ENCODE data around the gene C1QTNF8.

C1QTNF8 gene

GRCh38 chr16:1076801-1077576 is 19.1 kb downstream of the C1QTNF8 start:
- no peak for TF ChIP-seq ZNF274 (IDR thresholded peaks at IDR 0.05; ENCODE audit: low read depth, low read length)

DNA sequence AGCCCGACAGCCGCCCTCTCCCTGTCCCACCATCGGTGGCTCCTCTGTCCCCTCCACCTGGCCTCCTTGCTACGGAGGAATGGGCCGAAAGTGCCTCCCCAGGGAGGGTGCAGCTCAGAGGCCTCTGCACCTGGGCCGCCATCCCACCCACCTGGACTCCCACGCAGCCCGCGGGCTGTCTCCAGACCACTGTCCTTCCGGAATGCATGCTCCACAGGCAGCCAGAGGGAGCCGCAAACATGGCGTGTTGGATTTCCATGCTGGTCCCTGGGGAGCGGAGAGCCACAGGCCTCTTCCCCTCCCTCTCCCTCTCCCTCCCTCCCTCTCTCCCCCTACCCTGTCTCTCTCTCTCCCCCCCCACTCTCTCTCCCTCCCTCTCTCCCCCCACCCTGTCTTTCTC is 20.5 kb downstream of the C1QTNF8 start:
- no peak for TF ChIP-seq ZNF274 (IDR thresholded peaks at IDR 0.05; ENCODE audit: low read depth, low read length)
- no peak overlapping the region for H3K4me3 ChIP-seq (ENCODE audit: low read length)

More at GRCh38 chr16:1076801-1077576, 19.1 kb downstream of the C1QTNF8 start:
- H3K4me3 ChIP-seq (ENCODE audit: low read length): no peak overlapping the region

- TF ChIP-seq ZNF274 (IDR thresholded peaks at IDR 0.05; ENCODE audit: low read depth, low read length): no peak
- H3K4me3 ChIP-seq (ENCODE audit: low read length): no peak overlapping the region
Observed at GRCh38 chr16:1074379-1074649, 21.7 kb downstream of the C1QTNF8 start.

- no peak overlapping the region for H3K4me3 ChIP-seq (ENCODE audit: low read length)
- no peak for TF ChIP-seq ZNF274 (IDR thresholded peaks at IDR 0.05; ENCODE audit: low read depth, low read length)
Observed at GRCh38 chr16:1073566-1074378, 22.3 kb downstream of the C1QTNF8 start.

DNA sequence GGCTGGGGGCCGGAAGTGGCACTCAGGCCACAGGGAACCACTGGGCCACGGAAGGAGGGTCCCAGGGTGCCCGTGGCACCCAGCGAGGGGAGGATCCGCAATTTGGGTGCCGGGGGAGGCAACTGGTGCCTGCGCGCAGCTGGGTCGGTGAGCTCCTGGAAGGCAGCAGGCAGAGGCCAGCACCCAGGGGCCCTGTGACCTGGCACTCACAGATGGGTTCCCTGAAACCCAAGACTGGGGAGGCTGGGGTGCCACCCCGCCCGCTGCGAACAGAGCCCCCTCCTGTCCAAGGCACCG is 22.8 kb downstream of the C1QTNF8 start:
- H3K4me3 ChIP-seq (ENCODE audit: low read length): no peak overlapping the region

GRCh38 chr16:1072526-1073261 is 23.4 kb downstream of the C1QTNF8 start, which contains the start of gene SSTR5:
Gene SSTR5, plus strand, starts transcription at chr16:1072747. Its CDS starts 6,122 bp downstream, at chr16:1078869.
- no peak within 1 kb of the TSS for H3K4me3 ChIP-seq (ENCODE audit: low read length)

More for the DNA sequence above, 22.8 kb downstream of the C1QTNF8 start:
- no peak for TF ChIP-seq ZNF274 (IDR thresholded peaks at IDR 0.05; ENCODE audit: low read depth, low read length)

GRCh38 chr16:1071561-1072225 is 24.4 kb downstream of the C1QTNF8 start:
- H3K4me3 ChIP-seq (ENCODE audit: low read length): no peak overlapping the region
- TF ChIP-seq ZNF274 (IDR thresholded peaks at IDR 0.05; ENCODE audit: low read depth, low read length): no peak

More at GRCh38 chr16:1072526-1073261, 23.4 kb downstream of the C1QTNF8 start, which contains the start of gene SSTR5:
- no peak for TF ChIP-seq ZNF274 (IDR thresholded peaks at IDR 0.05; ENCODE audit: low read depth, low read length)

DNA sequence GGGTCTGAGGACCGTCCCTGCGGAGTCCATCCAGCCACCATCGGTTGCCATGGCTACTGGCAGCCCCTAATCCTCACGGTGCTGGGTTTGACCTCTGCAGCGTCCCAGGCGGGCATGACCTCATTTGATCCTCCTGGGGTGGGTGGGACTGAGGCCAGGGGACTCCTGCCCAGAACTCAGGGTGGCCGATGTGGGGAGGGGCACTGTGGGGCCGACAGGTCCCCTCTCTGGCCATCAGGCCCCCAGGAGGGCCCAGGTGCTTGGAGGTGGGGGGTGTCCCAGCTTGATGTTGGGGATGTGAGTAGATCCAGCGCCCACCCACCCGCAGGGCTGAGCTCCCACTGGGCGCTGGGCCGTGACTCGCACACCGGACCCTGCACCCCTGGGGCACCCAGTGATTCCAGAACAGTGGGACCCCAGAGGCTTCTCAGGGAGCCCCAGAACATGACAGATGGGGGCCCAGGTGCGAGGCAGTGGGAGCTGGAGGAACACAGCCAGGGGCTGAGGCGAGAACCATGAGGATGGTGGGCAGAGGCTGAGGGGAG is 25.1 kb downstream of the C1QTNF8 start:
- no peak overlapping the region for H3K4me3 ChIP-seq (ENCODE audit: low read length)
- no peak for TF ChIP-seq ZNF274 (IDR thresholded peaks at IDR 0.05; ENCODE audit: low read depth, low read length)

DNA sequence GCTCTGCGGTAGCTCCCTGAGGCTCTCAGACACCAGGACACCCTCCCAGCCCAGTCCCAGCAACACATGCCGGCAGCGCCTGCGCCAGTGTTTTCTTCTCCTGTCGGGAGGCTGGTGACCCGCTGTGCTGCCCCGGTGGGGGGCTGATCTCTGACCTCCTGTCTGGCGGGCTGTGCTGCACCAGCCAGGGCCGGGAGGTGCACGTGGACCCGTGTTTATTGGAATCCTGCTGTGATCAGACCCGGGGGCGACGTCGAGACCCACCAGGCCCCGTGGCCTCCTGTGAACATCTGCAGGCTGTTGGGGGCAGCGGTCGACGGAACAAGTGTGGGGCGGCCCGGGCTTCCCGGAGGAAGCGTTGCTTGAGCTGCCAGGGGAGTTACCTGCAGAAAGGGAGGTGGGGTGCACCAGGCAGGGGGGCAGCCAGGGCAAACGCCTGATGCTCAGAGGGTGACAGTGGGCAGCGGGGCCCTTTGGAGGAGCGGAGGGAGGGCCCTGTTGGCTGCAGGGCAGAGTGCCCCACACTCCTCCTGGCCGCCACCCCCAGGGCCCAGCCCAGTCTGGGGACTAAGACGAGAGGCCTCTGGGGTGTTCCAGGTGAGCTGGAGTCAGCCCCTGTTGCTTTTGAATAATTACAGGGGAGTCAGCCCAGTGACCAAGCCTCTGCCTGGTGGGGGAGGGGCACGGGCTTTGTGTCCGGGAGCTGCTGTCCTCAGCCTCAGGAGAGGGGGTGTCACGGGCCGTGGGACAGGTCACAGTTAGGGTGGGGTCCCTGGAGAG is 25.8 kb downstream of the C1QTNF8 start:
- no peak overlapping the region for H3K4me3 ChIP-seq (ENCODE audit: low read length)
- no peak for TF ChIP-seq ZNF274 (IDR thresholded peaks at IDR 0.05; ENCODE audit: low read depth, low read length)

GRCh38 chr16:1069154-1069553 is 26.9 kb downstream of the C1QTNF8 start:
- TF ChIP-seq ZNF274 (IDR thresholded peaks at IDR 0.05; ENCODE audit: low read depth, low read length): no peak
- H3K4me3 ChIP-seq (ENCODE audit: low read length): no peak overlapping the region

DNA sequence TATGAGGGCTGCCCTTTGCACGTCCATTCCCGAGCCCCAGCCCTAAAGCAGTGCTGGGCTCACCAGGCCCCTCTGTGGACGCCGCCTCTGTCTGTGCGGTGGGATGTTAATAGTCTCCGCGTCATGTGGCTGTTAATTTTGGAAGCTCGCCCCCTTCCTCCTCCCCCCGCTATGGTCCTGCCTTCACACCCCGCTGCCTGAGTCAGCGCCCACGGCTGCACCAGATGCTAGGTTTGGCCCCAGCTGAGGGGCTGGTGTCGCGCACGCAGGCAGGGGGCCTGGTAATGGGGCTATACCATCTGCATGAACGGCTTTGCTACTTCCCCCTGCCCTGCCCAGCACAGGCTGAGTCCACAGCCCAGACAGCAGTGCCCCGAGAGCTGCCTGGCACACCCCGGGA is 27.6 kb downstream of the C1QTNF8 start:
- no peak overlapping the region for H3K4me3 ChIP-seq (ENCODE audit: low read length)
- no peak for TF ChIP-seq ZNF274 (IDR thresholded peaks at IDR 0.05; ENCODE audit: low read depth, low read length)

DNA sequence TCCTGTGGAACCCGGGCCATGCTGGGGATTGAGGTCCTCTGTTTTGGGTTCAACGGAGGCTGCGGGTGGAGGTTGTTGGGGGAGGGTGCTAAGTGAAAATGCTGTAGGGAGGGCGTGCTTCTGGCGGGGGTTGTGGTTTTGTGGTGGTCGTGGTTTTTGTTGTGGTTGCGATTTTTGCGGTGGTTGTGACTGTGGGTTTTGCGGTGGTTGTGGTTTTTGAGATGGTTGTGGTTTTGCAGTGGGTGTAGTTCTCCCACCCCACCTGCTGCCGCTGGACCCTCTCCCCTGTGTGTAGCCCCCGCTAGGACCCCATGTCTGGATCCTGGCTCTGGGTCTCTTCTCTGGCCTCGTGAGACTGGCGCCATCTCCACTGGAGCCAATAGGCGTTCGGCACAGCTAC is 28.4 kb downstream of the C1QTNF8 start:
- H3K4me3 ChIP-seq (ENCODE audit: low read length): no peak overlapping the region
- TF ChIP-seq ZNF274 (IDR thresholded peaks at IDR 0.05; ENCODE audit: low read depth, low read length): no peak

- H3K4me3 ChIP-seq (ENCODE audit: low read length): no peak overlapping the region
- no peak for TF ChIP-seq ZNF274 (IDR thresholded peaks at IDR 0.05; ENCODE audit: low read depth, low read length)
Observed at GRCh38 chr16:1066584-1067172, 29.4 kb downstream of the C1QTNF8 start.

Measured in GM08714 (cell line).